Prostate gland (tissue), 2 donors: ENCODE measurements around the gene LRRC71. TPM values are rescaled to one million over a fixed set of nuclear protein-coding genes. Genes with fewer than 3 reads are reported as not detected.

ENCODE experiments used
- DNase-seq: peaks from one replicate; pipeline ENCODE4 v3.0.0-alpha.2; 2019; ENCODE audit warnings: low spot score
- H3K27ac ChIP-seq, 2 donors: fragments of 200-600 bp; sonication (generic); 2 replicates each; pipeline ENCODE4 v1.5.1; 2017 to 2019
- H3K27me3 ChIP-seq: fragments of 200-600 bp; sonication (generic); replicated peaks from 2 replicates; pipeline ENCODE4 v1.5.1; 2019; ENCODE audit not compliant: insufficient read depth
- H3K36me3 ChIP-seq, 2 donors: fragments of 200-600 bp; sonication (generic); 1 replicate in 1 of 2; 2 replicates in 1 of 2; pipeline versions ENCODE4 v1.5.1 to v1.8.1; 2017 to 2019
- H3K4me1 ChIP-seq: fragments of 200-600 bp; sonication (generic); replicated peaks from 2 replicates; pipeline ENCODE4 v1.5.1; 2019
- H3K4me3 ChIP-seq, 2 donors: fragments of 200-600 bp; sonication (generic); 2 replicates each; pipeline ENCODE4 v1.5.1; 2017 to 2019
- H3K9me3 ChIP-seq: fragments of 200-600 bp; sonication (generic); 2 replicates; pipeline ENCODE4 v1.5.1; 2017
- POLR2A ChIP-seq: fragments of 450-650 bp; IDR thresholded peaks from one replicate; pipeline ENCODE4 v1.6.1; 2016; ENCODE audit warnings: antibody characterized with exemption, mild to moderate bottlenecking
- POLR2AphosphoS5 ChIP-seq: sonication (generic); formaldehyde crosslinking; IDR thresholded peaks from one replicate; pipeline ENCODE4 v1.6.1; 2017; ENCODE audit warnings: antibody characterized with exemption
- WGBS: methylation state at CpG from one replicate; pipeline ENCODE4 v1.1.5; 2018; 5-methylcytosine and 5-hydroxymethylcytosine counted together
- intact Hi-C: fragments of 100-400 bp; cut with DNase I; formaldehyde crosslinking; loops from one replicate; pipeline ENCODE4 v1.14.2; 2022
- total RNA-seq, 2 donors: library from RNA; depleted of rRNA; stranded (reverse); fragments of >200 nt; gene quantifications; one replicate each; pipeline ENCODE4 v1.1.0, GENCODE V29; 2016
- TF ChIP-seq, protein P1 (sequence below), 4 experiments: fragments of 200-600 bp in 2 of 4; fragments of 450-650 bp in 2 of 4; sonication (generic) in 2 of 4; IDR thresholded peaks; 1 replicate in 3 of 4; 2 replicates in 1 of 4; pipeline ENCODE4 v1.5.1; 2016 to 2019; ENCODE audit warnings: antibody characterized with exemption in 4 of 4, mild to moderate bottlenecking in 2 of 4, moderate library complexity in 2 of 4

LRRC71 gene
- total RNA-seq, 2 donors from 2014 or later: 3.7 TPM; not detected in 1

DNA sequence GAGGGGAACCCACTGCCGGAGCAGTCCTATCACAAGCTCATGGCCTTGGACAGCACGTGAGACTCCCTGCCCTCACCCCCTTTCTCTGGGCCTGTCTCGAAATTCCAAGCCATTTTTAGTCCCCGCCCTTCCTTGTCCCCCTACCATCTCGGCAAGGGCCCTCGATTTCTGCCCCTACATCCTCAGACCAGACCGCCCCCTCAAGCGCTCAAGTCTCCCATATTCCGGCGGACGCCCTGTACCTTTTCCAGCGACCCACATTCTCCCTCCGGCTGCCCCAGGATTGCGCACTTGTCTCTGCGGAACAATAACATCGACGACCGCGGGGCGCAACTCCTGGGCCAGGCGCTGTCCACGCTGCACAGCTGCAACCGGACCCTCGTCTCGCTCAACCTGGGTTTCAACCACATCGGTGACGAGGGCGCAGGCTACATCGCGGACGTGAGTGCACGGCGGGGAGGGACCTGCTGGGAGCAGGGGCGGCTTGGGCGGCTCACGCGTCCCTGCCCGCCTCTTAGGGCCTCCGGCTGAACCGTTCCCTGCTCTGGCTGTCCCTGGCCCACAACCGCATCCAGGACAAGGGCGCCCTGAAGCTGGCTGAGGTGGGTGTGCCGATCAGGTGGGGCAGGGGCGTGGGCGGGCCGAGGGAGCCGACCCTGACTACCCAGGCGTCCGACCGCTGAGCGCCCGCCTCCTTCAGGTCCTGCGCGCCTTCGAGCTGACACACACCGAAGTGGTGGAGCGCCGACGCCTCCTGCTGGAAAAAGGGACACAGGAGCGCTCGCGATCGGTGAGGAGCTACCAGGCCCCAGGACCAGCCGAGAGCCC is 7.0 kb downstream of the LRRC71 start:
- Histone ChIP-seq H3K36me3 (no peaks in the 10 kb centered on the region), H3K4me3 (peak overlapping the region in 1 of 2 donors; percentile 14), H3K4me1 (no peaks in the 10 kb centered on the region), H3K27ac (no peak overlapping the region), H3K9me3 (no peaks in the 10 kb centered on the region), H3K27me3 (peaks cover 9% of the 10 kb centered on the region)
- peak; percentile 38 for DNase-seq
- intact Hi-C loops: no loop called here
- no peak for TF ChIP-seq POLR2AphosphoS5
- TF ChIP-seq, protein P1, sequence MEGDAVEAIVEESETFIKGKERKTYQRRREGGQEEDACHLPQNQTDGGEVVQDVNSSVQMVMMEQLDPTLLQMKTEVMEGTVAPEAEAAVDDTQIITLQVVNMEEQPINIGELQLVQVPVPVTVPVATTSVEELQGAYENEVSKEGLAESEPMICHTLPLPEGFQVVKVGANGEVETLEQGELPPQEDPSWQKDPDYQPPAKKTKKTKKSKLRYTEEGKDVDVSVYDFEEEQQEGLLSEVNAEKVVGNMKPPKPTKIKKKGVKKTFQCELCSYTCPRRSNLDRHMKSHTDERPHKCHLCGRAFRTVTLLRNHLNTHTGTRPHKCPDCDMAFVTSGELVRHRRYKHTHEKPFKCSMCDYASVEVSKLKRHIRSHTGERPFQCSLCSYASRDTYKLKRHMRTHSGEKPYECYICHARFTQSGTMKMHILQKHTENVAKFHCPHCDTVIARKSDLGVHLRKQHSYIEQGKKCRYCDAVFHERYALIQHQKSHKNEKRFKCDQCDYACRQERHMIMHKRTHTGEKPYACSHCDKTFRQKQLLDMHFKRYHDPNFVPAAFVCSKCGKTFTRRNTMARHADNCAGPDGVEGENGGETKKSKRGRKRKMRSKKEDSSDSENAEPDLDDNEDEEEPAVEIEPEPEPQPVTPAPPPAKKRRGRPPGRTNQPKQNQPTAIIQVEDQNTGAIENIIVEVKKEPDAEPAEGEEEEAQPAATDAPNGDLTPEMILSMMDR (IDR thresholded peaks at IDR 0.05): peak in 3 of 4 experiments; percentile 41 to 62 (median 60)
- 10% methylated on average over 57 of the region's 64 CpGs for WGBS

- no peak for DNase-seq
- Histone ChIP-seq H3K4me3 (peak overlapping the region in 1 of 2 donors; percentile 14), H3K36me3 (no peaks in the 10 kb centered on the region), H3K9me3 (no peaks in the 10 kb centered on the region), H3K4me1 (no peaks in the 10 kb centered on the region), H3K27me3 (peaks cover 9% of the 10 kb centered on the region), H3K27ac (no peak overlapping the region)
- TF ChIP-seq POLR2AphosphoS5 (no peak), POLR2A (no peak)
- TF ChIP-seq, protein P1 (IDR thresholded peaks at IDR 0.05): no peak
- intact Hi-C loops: no loop called here
- WGBS: 7% methylated on average over 4 of the region's 4 CpGs
These were observed 7.7 kb downstream of the LRRC71 start for GRCh38 chr1:156928043-156928602.

GRCh38 chr1:156929596-156930238 is 9.3 kb downstream of the LRRC71 start:
- WGBS: 50% methylated on average over 6 of the region's 6 CpGs
- DNase-seq: no peak
- Histone ChIP-seq H3K27ac (no peak overlapping the region), H3K9me3 (no peaks in the 10 kb centered on the region), H3K36me3 (no peaks in the 10 kb centered on the region), H3K4me3 (no peak overlapping the region), H3K4me1 (no peaks in the 10 kb centered on the region), H3K27me3 (peaks cover 9% of the 10 kb centered on the region)
- intact Hi-C loops: no loop called here
- TF ChIP-seq POLR2A (no peak), POLR2AphosphoS5 (no peak)
- TF ChIP-seq, protein P1 (IDR thresholded peaks at IDR 0.05): no peak

DNA sequence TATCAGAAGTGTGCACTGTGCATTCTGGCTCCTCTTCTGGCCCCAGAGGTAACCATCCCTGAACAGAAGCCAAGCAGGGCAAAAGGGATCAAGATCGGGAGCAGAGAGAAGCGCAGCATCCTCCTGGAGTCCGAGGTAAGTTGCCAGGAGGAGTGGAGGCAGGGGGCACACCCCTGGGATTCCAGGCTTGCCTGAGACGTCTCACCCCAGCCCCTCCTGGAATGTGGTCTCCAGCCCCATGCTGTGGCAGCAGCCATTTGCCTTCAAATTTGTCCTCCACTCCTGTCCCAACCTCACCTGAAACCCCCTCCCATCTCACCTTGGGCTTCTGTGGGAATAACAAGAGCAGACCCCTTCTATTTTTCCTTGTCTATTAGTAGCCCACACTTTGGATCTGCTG is 10.1 kb downstream of the LRRC71 start:
- Histone ChIP-seq H3K4me1 (no peaks in the 10 kb centered on the region), H3K27me3 (peaks cover 9% of the 10 kb centered on the region), H3K36me3 (no peaks in the 10 kb centered on the region), H3K27ac (no peak overlapping the region), H3K4me3 (no peak overlapping the region), H3K9me3 (no peaks in the 10 kb centered on the region)
- intact Hi-C loops: no loop called here
- no peak for DNase-seq
- no peak for TF ChIP-seq POLR2A
- TF ChIP-seq, protein P1 (IDR thresholded peaks at IDR 0.05): no peak
- no peak for TF ChIP-seq POLR2AphosphoS5
- WGBS: 26% methylated on average over 4 of the region's 4 CpGs
